H1 (cell line): Measurements from ENCODE around the gene METTL25B. TPM values are rescaled to one million over a fixed set of nuclear protein-coding genes. Genes with fewer than 3 reads are reported as not detected.

Experiments
- CTCF ChIA-PET: fragments of 300-600 bp; sonication (Branson Sonifier 250); formaldehyde crosslinking; loops from one replicate; lab custom pipeline; 2021; ENCODE audit not compliant: partially characterized antibody; lab: Charles Lee
- POLR2A ChIA-PET: fragments of 300-600 bp; sonication (Branson Sonifier 250); formaldehyde crosslinking; loops from one replicate; lab custom pipeline; 2021; ENCODE audit warnings: inconsistent platforms; ENCODE audit not compliant: partially characterized antibody; lab: Charles Lee
- DNase-seq, 2 experiments: peaks; one replicate each; pipeline versions ENCODE4 v3.0.0 to v3.0.0-alpha.2; 2010 to 2022; ENCODE audit warnings: low spot score in 2 of 2, low read depth in 1 of 2, mixed read lengths in 1 of 2
- FAIRE-seq: peaks from 2 replicates; lab custom pipeline; 2011; peaks lifted over from hg19 to GRCh38; lab: Jason Lieb, UNC
- H2AFZ ChIP-seq: 2 replicates; pipeline ENCODE4 v1.8.1; 2012; ENCODE audit warnings: low read length, inconsistent platforms
- H2AK5ac ChIP-seq: 2 replicates; pipeline ENCODE4 v1.6.1; 2013; ENCODE audit warnings: low read depth, low read length
- H2BK120ac ChIP-seq: replicated peaks from 2 replicates; pipeline ENCODE3; 2013; ENCODE audit warnings: low read depth, low read length, inconsistent platforms
- H2BK12ac ChIP-seq: 2 replicates; pipeline ENCODE4 v1.6.1; 2013; ENCODE audit warnings: low read depth, low read length
- H2BK15ac ChIP-seq: 2 replicates; pipeline ENCODE4 v1.6.1; 2013; ENCODE audit warnings: low read length
- H2BK20ac ChIP-seq: 2 replicates; pipeline ENCODE4 v1.6.1; 2013; ENCODE audit warnings: low read length
- H2BK5ac ChIP-seq: 2 replicates; pipeline ENCODE4 v1.6.1; 2013; ENCODE audit warnings: low read depth, low read length
- H3K14ac ChIP-seq: 2 replicates; pipeline ENCODE4 v1.6.1; 2013; ENCODE audit warnings: inconsistent platforms; ENCODE audit not compliant: insufficient read length
- H3K18ac ChIP-seq: 2 replicates; pipeline ENCODE4 v1.6.1; 2013; ENCODE audit warnings: low read length; ENCODE audit errors: extremely low read depth
- H3K23ac ChIP-seq: 2 replicates; pipeline ENCODE4 v1.6.1; 2013; ENCODE audit warnings: inconsistent platforms; ENCODE audit not compliant: insufficient read length
- H3K23me2 ChIP-seq: 2 replicates; pipeline ENCODE4 v1.6.1; 2013; ENCODE audit warnings: low read depth, low read length
- H3K27ac ChIP-seq: 2 replicates; pipeline ENCODE4 v1.6.1; 2011; ENCODE audit warnings: low read depth, low read length, inconsistent platforms
- H3K27me3 ChIP-seq, 4 experiments: replicated peaks in 1 of 4; 1 replicate in 1 of 4; 2 replicates in 3 of 4; pipeline versions ENCODE4 v1.6.1 to v1.8.1; 2011 to 2013; ENCODE audit warnings: low read length in 3 of 4, mild to moderate bottlenecking in 3 of 4, inconsistent platforms in 2 of 4, mixed read lengths in 2 of 4, moderate library complexity in 1 of 4; ENCODE audit not compliant: control insufficient read depth in 3 of 4, insufficient read depth in 3 of 4; ENCODE audit errors: extremely low read depth in 1 of 4
- H3K36me3 ChIP-seq, 4 experiments: 2 replicates each; pipeline versions ENCODE4 v1.6.1 to v1.8.1; 2011 to 2013; ENCODE audit warnings: mild to moderate bottlenecking in 4 of 4, low read length in 3 of 4, moderate library complexity in 2 of 4, control low read depth in 1 of 4, inconsistent platforms in 1 of 4; ENCODE audit not compliant: insufficient read depth in 4 of 4, control insufficient read depth in 2 of 4
- H3K4ac ChIP-seq: replicated peaks from 2 replicates; pipeline ENCODE3; 2013; ENCODE audit warnings: low read length, low read depth, mixed read lengths, inconsistent platforms; ENCODE audit not compliant: insufficient read length
- H3K4me1 ChIP-seq, 4 experiments: replicated peaks in 1 of 4; 1 replicate in 1 of 4; 2 replicates in 3 of 4; pipeline versions ENCODE4 v1.6.1 to v1.8.1; 2011 to 2013; ENCODE audit warnings: low read length in 3 of 4, inconsistent platforms in 2 of 4, mixed read lengths in 1 of 4; ENCODE audit not compliant: insufficient read depth in 4 of 4, control insufficient read depth in 3 of 4
- H3K4me2 ChIP-seq, 2 experiments: 2 replicates each; pipeline versions ENCODE4 v1.6.1 to v1.8.1; 2011 to 2013; ENCODE audit warnings: low read depth in 2 of 2, low read length in 2 of 2, control low read depth in 1 of 2, inconsistent platforms in 1 of 2, mild to moderate bottlenecking in 1 of 2; ENCODE audit not compliant: insufficient read depth in 1 of 2
- H3K4me3 ChIP-seq, 4 experiments: fragments of 200-600, 300-600 bp in 1 of 4; sonication (generic), shearing (Covaris generic), sonication (Bioruptor Twin) in 1 of 4; 2 replicates each; pipeline versions ENCODE4 v1.5.1 to v1.8.1; 2011 to 2016; ENCODE audit warnings: low read length in 4 of 4, low read depth in 3 of 4, control low read depth in 2 of 4, inconsistent platforms in 2 of 4, mild to moderate bottlenecking in 2 of 4, mixed read lengths in 1 of 4, moderate library complexity in 1 of 4; ENCODE audit not compliant: insufficient read depth in 2 of 4; ENCODE audit errors: extremely low read depth in 1 of 4
- H3K56ac ChIP-seq: replicated peaks from 2 replicates; pipeline ENCODE3; 2013; ENCODE audit warnings: low read depth, mild to moderate bottlenecking, mixed read lengths, low read length, inconsistent platforms; ENCODE audit not compliant: insufficient read length
- H3K79me1 ChIP-seq: 2 replicates; pipeline ENCODE4 v1.6.1; 2013; ENCODE audit warnings: low read depth, low read length, control low read depth
- H3K79me2 ChIP-seq, 2 experiments: 2 replicates each; pipeline versions ENCODE4 v1.6.1 to v1.8.1; 2012 to 2013; ENCODE audit warnings: low read length in 2 of 2, mild to moderate bottlenecking in 2 of 2, inconsistent platforms in 1 of 2; ENCODE audit not compliant: insufficient read depth in 2 of 2, control insufficient read depth in 1 of 2
- H3K9ac ChIP-seq, 4 experiments: replicated peaks in 1 of 4; 1 replicate in 1 of 4; 2 replicates in 3 of 4; pipeline versions ENCODE4 v1.6.1 to v1.8.1; 2011 to 2013; ENCODE audit warnings: low read depth in 3 of 4, low read length in 3 of 4, control low read depth in 2 of 4, mild to moderate bottlenecking in 2 of 4, moderate library complexity in 2 of 4, inconsistent platforms in 1 of 4; ENCODE audit errors: extremely low read depth in 1 of 4
- H3K9me3 ChIP-seq, 2 experiments: 2 replicates each; pipeline versions ENCODE4 v1.6.1 to v1.8.1; 2012 to 2013; ENCODE audit warnings: mild to moderate bottlenecking in 2 of 2, moderate library complexity in 2 of 2, control low read depth in 1 of 2, inconsistent platforms in 1 of 2, low read depth in 1 of 2, low read length in 1 of 2, mixed read lengths in 1 of 2; ENCODE audit not compliant: insufficient read depth in 2 of 2
- H4K20me1 ChIP-seq, 2 experiments: replicated peaks in 1 of 2; 2 replicates each; pipeline versions ENCODE3 to v1.8.1; 2011 to 2013; ENCODE audit warnings: inconsistent platforms in 2 of 2, low read length in 2 of 2, mild to moderate bottlenecking in 1 of 2; ENCODE audit not compliant: insufficient read depth in 2 of 2, control insufficient read depth in 1 of 2
- H4K5ac ChIP-seq: 2 replicates; pipeline ENCODE4 v1.6.1; 2013; ENCODE audit warnings: low read length, low read depth, mixed read lengths, inconsistent platforms; ENCODE audit not compliant: insufficient read length
- H4K8ac ChIP-seq: 2 replicates; pipeline ENCODE4 v1.8.0; 2013; ENCODE audit warnings: mild to moderate bottlenecking, moderate library complexity, low read length, inconsistent platforms; ENCODE audit not compliant: insufficient read depth; ENCODE audit errors: extremely low read depth
- H4K91ac ChIP-seq: replicated peaks from 2 replicates; pipeline ENCODE3; 2013; ENCODE audit warnings: low read length, mixed read lengths, inconsistent platforms; ENCODE audit not compliant: insufficient read length
- ASH2L ChIP-seq: fragments of 200-600, 300-600 bp; sonication (generic); IDR thresholded peaks from one replicate; pipeline ENCODE4 v1.7.1; 2017; ENCODE audit warnings: low read length
- BRCA1 ChIP-seq: IDR thresholded peaks from 2 replicates; pipeline ENCODE4 v1.6.1; 2012; ENCODE audit warnings: low read depth, low read length, improper control_type of control experiment
- FOSL1 ChIP-seq: IDR thresholded peaks from 2 replicates; pipeline ENCODE4 v1.6.1; 2011; ENCODE audit warnings: mild to moderate bottlenecking, low read depth, low read length, moderate library complexity; ENCODE audit not compliant: insufficient read depth
- HDAC2 ChIP-seq, 2 experiments: fragments of 300-600 bp in 1 of 2; sonication (generic) in 1 of 2; IDR thresholded peaks; 2 replicates each; pipeline ENCODE4 v1.6.1; 2011 to 2012; ENCODE audit warnings: low read depth in 2 of 2, low read length in 2 of 2, mild to moderate bottlenecking in 2 of 2, moderate library complexity in 2 of 2, borderline replicate concordance in 1 of 2, inconsistent platforms in 1 of 2
- KDM1A ChIP-seq: fragments of 200-600, 300-600 bp; sonication (generic); IDR thresholded peaks from 2 replicates; pipeline ENCODE4 v1.7.1; 2016; ENCODE audit warnings: mild to moderate bottlenecking, low read length, borderline replicate concordance
- KDM5A ChIP-seq: fragments of 200-600 bp; IDR thresholded peaks from 2 replicates; pipeline ENCODE4 v1.7.1; 2012; ENCODE audit warnings: mild to moderate bottlenecking, low read length, inconsistent platforms, mixed read lengths
- RBBP5 ChIP-seq: IDR thresholded peaks from 2 replicates; pipeline ENCODE4 v1.7.1; 2012; ENCODE audit warnings: low read depth, mild to moderate bottlenecking, inconsistent platforms, low read length, moderate library complexity, borderline replicate concordance
- SAP30 ChIP-seq: fragments of 300-600 bp; sonication (generic); IDR thresholded peaks from 2 replicates; pipeline ENCODE4 v1.7.1; 2012; ENCODE audit warnings: low read length, moderate library complexity, mild to moderate bottlenecking, inconsistent platforms; ENCODE audit not compliant: insufficient read depth, insufficient replicate concordance
- SIN3A ChIP-seq, 2 experiments: IDR thresholded peaks in 1 of 2; conservative IDR thresholded peaks in 1 of 2; 2 replicates each; pipeline ENCODE4 v1.6.1; 2011 to 2012; ENCODE audit warnings: low read length in 2 of 2, improper control_type of control experiment in 1 of 2, low read depth in 1 of 2, mild to moderate bottlenecking in 1 of 2
- TCF12 ChIP-seq: IDR thresholded peaks from 2 replicates; pipeline ENCODE4 v1.6.1; 2011; ENCODE audit warnings: low read depth, mild to moderate bottlenecking, low read length
- ZNF274 ChIP-seq: IDR thresholded peaks from 2 replicates; pipeline ENCODE4 v1.7.0; 2012; ENCODE audit warnings: low read length, borderline replicate concordance; ENCODE audit errors: extremely low read depth
- WGBS, 2 experiments: shearing (Covaris generic) in 1 of 2; methylation state at CpG; one replicate each; pipeline versions ENCODE4 v1.1.6 to v1.1.7; 2013 to 2015; ENCODE audit warnings: low lambda C conversion rate in 2 of 2, mixed read lengths in 2 of 2, inconsistent platforms in 1 of 2, low coverage in 1 of 2, missing lambda C conversion rate in 1 of 2; ENCODE audit not compliant: insufficient replicate concordance in 2 of 2, insufficient coverage in 1 of 2, insufficient read length in 1 of 2; ENCODE audit errors: extremely low coverage in 1 of 2, missing lambda C conversion rate in 1 of 2; 5-methylcytosine and 5-hydroxymethylcytosine counted together
- polyA plus RNA-seq, 7 experiments: library from polyadenylated mRNA; depleted of rRNA in 3 of 7; stranded (reverse) in 5 of 7; unstranded in 2 of 7; fragments of >200 nt in 5 of 7; fragments of 200-250 nt in 2 of 7; gene quantifications; 1 replicate in 5 of 7; 2 replicates in 1 of 7; 4 replicates in 1 of 7; pipeline versions ENCODE4 v1.2.1 to v1.2.3, GENCODE V29; 2011 to 2013; ENCODE audit warnings: missing spikeins in 2 of 7, mixed read lengths in 2 of 7
- total RNA-seq: library from RNA; stranded (reverse); fragmentation: NEBNext Ultra II Directional; extraction: Animal tissue kit (Norgen Biotek cat#: 25700); gene quantifications from 2 replicates; pipeline ENCODE4 v1.2.1, GENCODE V29; 2021

The METTL25B gene
- total and polyA plus RNA-seq, 2 of the 8 experiments (the other 6 are each of a cell fraction or from before 2014, with no cell fraction given) = 28.4 to 30.1 TPM

DNA sequence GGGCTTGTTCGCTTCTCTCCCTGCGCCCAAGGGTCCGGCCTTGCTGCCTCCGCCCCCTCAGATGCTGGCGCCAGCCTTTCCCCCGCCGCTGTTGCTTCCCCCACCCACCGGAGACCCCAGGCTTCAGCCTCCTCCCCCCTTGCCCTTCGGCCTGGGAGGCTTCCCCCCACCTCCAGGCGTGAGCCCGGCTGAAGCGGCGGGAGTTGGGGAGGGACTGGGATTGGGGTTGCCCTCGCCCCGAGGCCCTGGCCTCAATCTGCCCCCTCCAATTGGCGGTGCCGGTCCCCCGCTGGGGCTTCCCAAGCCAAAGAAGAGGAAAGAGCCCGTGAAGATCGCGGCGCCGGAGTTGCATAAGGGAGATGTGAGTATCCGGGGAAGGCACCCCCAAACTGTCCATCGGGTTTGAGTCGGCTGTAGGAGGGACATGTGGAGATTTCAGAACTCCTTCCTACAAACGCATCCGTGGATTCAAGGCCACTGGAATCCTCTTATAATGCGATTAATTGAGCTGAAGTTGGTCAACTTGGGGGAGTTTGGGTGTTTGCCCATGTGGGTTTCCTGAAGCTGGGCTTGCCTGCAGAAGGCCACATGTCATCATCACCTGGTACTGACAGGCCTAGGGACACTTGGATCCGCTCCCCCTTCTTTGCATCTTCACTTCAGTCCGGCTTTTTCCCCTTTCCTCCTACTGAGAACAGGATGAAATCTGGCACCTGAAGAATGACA, 39.8 kb downstream of the METTL25B start:
- Histone ChIP-seq H4K91ac (no peak overlapping the region), H3K14ac (no peak overlapping the region), H2AFZ (no peak overlapping the region), H4K20me1 (peaks cover 13 to 18% of the 10 kb centered on the region in 2 experiments), H3K23me2 (peaks cover 11% of the 10 kb centered on the region), H3K79me1 (peaks cover 13% of the 10 kb centered on the region), H3K4ac (no peak overlapping the region), H3K18ac (peak overlapping the region; percentile 35), H2BK120ac (no peak overlapping the region), H2BK5ac (peak overlapping the region; percentile 94), H3K79me2 (peaks cover 29 to 51% of the 10 kb centered on the region in 2 experiments), H2BK15ac (no peak overlapping the region), H2BK20ac (no peak overlapping the region), H2BK12ac (no peak overlapping the region), H4K8ac (peak overlapping the region; percentile 95; the same call in 1 of the 2 replicates), H3K27ac (peak overlapping the region; percentile 86), H3K9me3 (no peaks in the 10 kb centered on the region), H3K4me1 (peaks cover 0 to 16% (median 6%) of the 10 kb centered on the region in 4 experiments; a peak in 5 of 7 replicates), H3K4me3 (peak overlapping the region; percentile 67 to 97 (median 86)), H3K56ac (peak overlapping the region; percentile 27), H3K23ac (no peak overlapping the region), H3K4me2 (peak overlapping the region; percentile 87 to 92), H3K36me3 (peaks cover 0 to 15% (median 2%) of the 10 kb centered on the region in 4 experiments; a peak in 3 of 8 replicates), H3K27me3 (no peaks in the 10 kb centered on the region), H3K9ac (peak overlapping the region; percentile 91 to 96 (median 93)), H4K5ac (peak overlapping the region; percentile 45), H2AK5ac (no peak overlapping the region)
- FAIRE-seq (no peak), DNase-seq (peak in 1 of 2 experiments; percentile 82)
- ChIA-PET POLR2A (interaction anchor here (0.8 to 8.2 kb wide), 18 partner anchors 9 to 96 kb away, joined by 3 to 121 read pairs (median 6); partner anchors contain the start of genes CRABP2, HDGF, ISG20L2 and METTL25B), CTCF (interaction anchor here (1.0 to 11.7 kb wide), 9 partner anchors 21 to 80 kb away, joined by 3 to 100 read pairs (median 4); partner anchors contain the start of genes ISG20L2 and METTL25B)
- 4% methylated on average over 16 of the region's 31 CpGs; no CpG with 5 or more reads in 1 of the 2 experiments for WGBS, 2 experiments
- TF ChIP-seq HDAC2 (IDR thresholded peaks at IDR 0.05; ENCODE audit: borderline replicate concordance in 1 of 2, low read depth in 2 of 2, low read length in 2 of 2) (no peak), ZNF274 (no peak), FOSL1 (no peak), SIN3A (conservative IDR thresholded peaks at IDR 0.05 in 1 of 2, IDR thresholded peaks at IDR 0.05 in 1 of 2; ENCODE audit: low read depth in 1 of 2, low read length in 2 of 2) (peak; percentile 79 to 90; a peak in 3 of 4 replicates), SAP30 (peak; percentile 91), ASH2L (no peak), RBBP5 (no peak), KDM5A (no peak), TCF12 (no peak), KDM1A (no peak), BRCA1 (no peak)
